Vagina (tissue), 2 donors: ENCODE results near the gene SIGLECL1.

Experiments
- CTCF ChIP-seq, 3 experiments: fragments of 450-650 bp in 2 of 3; fragments of 200-600 bp in 1 of 3; sonication (generic) in 1 of 3; IDR thresholded peaks; one replicate each; pipeline ENCODE4 v1.5.1; 2017 to 2019; ENCODE audit warnings: antibody characterized with exemption in 3 of 3, mild to moderate bottlenecking in 2 of 3, moderate library complexity in 2 of 3
- POLR2A ChIP-seq, 2 donors: fragments of 450-650 bp; IDR thresholded peaks; one replicate each; pipeline ENCODE4 v1.6.1; 2017; ENCODE audit warnings: antibody characterized with exemption in 2 of 2, mild to moderate bottlenecking in 2 of 2, moderate library complexity in 2 of 2

- TF ChIP-seq CTCF (IDR thresholded peaks at IDR 0.05) (no peak), POLR2A (IDR thresholded peaks at IDR 0.05) (no peak)
These were observed 31.5 kb downstream of the SIGLECL1 start for GRCh38 chr19:51282335-51282734.
